GM19099 (cell line): Measurements from ENCODE around the gene HVCN1.
A peak's percentile ranks its signal among the peaks of the same experiment; 100 is the strongest.

Source experiments
- POLR2A ChIP-seq: IDR thresholded peaks from 3 replicates; pipeline ENCODE4 v1.6.1; 2011; ENCODE audit warnings: low read depth; ENCODE audit not compliant: insufficient read length; ENCODE audit errors: extremely low read depth

Gene HVCN1

GRCh38 chr12:110705309-110705708 is 16.4 kb upstream of the HVCN1 start:
- no peak for TF ChIP-seq POLR2A

- no peak for TF ChIP-seq POLR2A
Measured at GRCh38 chr12:110704750-110705149, 15.8 kb upstream of the HVCN1 start.

GRCh38 chr12:110704231-110704630 is 15.3 kb upstream of the HVCN1 start:
- TF ChIP-seq POLR2A, result no peak

GRCh38 chr12:110702081-110702480 is 13.2 kb upstream of the HVCN1 start:
- TF ChIP-seq POLR2A, result no peak

- no peak for TF ChIP-seq POLR2A
Measured at GRCh38 chr12:110699591-110700445, 10.9 kb upstream of the HVCN1 start.

- peak; percentile 27 for TF ChIP-seq POLR2A
Measured at GRCh38 chr12:110698171-110698902, 9.4 kb upstream of the HVCN1 start.

- TF ChIP-seq POLR2A, result no peak
Measured at GRCh38 chr12:110697236-110697635, 8.3 kb upstream of the HVCN1 start.

- TF ChIP-seq POLR2A, result no peak
Measured at GRCh38 chr12:110696283-110696682, 7.4 kb upstream of the HVCN1 start.

- TF ChIP-seq POLR2A, result no peak
Measured at GRCh38 chr12:110694330-110694901, 5.5 kb upstream of the HVCN1 start.

GRCh38 chr12:110693731-110694130 is 4.8 kb upstream of the HVCN1 start:
- no peak for TF ChIP-seq POLR2A

- TF ChIP-seq POLR2A, result no peak
Measured at GRCh38 chr12:110690127-110690430, 1.2 kb upstream of the HVCN1 start.

- peak; percentile 47 for TF ChIP-seq POLR2A
Measured at GRCh38 chr12:110689281-110690126, 589 bp upstream of the HVCN1 start.

GRCh38 chr12:110687396-110688169 is 1.3 kb downstream of the HVCN1 start:
- TF ChIP-seq POLR2A, result peak; percentile 47

- no peak for TF ChIP-seq POLR2A
Measured at GRCh38 chr12:110686294-110686903, 2.5 kb downstream of the HVCN1 start.
